Measurements from ENCODE around the gene STEEP1.
A peak's percentile ranks its signal among the peaks of the same experiment; 100 is the strongest.
"Not testable (repeated sequence)": the region's sequence is repeated elsewhere in the genome, so short reads cannot be mapped to it uniquely, and the experiment has no call there.

The STEEP1 gene

DNA sequence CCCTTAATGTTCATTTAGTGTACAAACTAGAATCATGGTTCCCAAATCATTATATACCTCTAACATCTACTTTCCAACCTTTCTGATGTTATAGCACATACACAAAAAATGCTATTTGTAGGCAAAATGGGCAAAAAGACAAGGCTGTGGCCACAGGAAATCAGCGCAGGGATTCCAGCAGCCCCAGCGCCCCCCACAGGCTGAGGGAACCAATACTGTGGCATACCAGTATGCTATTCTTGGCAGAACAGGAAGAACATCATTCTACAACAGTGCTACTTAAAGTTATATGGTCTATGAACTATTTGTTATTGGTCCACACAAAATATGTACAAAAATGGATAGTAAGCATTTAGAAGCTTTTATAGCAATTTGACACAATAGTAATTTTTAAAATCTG is 25.3 kb downstream of the STEEP1 start:
- in situ Hi-C loops (cut with MboI; ENCODE audit: low pct_unique_long_range_greater_than_20kb, low sequenced_read_pairs) = no loop called here
- DNase-seq = no peak

DNA sequence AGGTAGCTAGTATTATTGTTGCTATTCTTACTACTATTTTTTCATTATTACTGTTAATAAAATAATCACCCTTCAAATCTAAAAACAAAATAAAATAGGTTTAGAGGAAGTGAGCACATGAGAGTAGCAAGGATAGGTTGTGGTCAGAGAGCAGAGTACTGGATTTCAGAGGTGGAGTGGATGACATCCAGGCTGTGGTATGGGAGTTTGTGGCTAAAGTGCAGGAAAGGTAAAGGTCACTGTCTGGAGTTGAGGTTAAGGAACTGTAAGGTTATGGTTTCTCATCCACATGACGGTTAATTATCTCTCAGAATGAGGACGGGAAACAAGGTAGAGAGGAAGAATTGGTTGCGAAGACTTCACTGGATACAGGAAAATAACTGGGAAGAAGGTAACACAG is 27.7 kb downstream of the STEEP1 start:
- in situ Hi-C loops (cut with MboI; ENCODE audit: low pct_unique_long_range_greater_than_20kb, low sequenced_read_pairs) = no loop called here
- DNase-seq = no peak

DNA sequence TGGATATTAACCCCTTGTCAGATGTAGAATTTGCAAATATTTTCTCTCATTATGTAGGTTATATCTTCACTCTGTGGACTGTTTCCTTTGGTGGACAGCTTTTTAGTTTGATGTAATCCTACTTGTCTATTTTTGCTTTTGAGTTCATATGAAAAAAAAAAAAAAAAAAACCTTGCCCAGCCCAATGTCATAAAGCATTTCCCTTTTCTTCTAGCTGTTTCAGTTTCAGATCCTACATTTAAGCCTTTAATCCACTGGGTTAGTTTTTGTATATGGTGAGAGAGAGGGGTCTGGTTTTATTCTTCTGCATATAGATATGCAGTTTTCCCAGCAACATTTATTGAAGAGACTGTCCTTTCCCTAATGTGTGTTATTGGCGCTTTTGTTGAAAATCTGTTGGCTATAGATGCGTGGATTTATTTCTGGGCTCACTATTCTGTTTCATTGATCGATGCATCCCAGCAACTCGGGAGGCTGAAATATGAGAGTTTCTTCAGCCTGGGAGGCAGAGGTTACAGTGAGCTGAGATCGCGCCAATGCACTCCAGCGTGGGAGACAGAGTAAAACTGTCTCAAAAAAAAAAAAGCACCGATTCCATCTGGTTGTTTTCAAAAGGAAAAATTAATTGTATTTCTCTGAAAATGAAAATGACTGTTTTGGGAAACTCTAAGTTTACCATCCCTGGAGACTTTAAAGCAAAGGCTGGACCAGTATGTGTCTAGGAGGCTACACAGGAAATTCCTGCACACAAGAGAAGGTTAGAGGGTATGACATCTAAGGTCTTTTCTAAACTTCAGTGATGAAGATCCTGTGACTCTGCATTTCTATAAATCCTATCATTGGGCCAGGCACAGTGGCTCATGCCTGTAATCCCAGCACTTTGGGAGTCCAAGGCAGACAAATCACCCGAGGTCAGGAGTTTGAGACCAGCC is 35.6 kb downstream of the STEEP1 start:
- peak; percentile 22 for DNase-seq

DNA sequence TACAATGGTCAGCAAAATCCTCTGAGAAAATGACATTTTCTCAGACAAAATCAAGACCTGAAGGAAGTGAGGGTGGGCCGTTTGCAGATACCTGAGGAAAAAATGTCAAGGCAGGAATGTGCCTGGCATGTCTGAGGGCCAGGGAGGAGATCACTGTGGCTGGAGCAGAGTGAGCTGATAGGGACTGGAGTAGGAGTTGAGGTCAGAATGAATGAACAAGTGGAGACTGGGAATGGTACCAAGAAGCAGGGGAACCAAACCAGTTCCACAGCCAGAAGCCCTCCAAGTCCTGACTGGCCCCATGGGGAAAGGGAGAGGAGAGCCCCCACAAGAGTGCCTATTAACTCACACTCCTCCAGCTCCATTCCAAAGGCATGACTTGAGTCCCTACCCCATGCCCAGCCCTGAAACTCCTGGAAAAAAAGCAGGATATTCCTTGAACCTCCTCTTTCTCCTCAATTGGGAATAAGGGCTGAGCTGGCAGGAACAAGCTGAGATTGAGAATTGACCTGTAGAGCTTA is 41.5 kb downstream of the STEEP1 start:
- DNase-seq = no peak
- in situ Hi-C loops (cut with MboI; ENCODE audit: low pct_unique_long_range_greater_than_20kb, low sequenced_read_pairs) = loop anchor here (10.0 to 25.0 kb wide), 2 partner anchors 251 to 614 kb away; no protein-coding TSS in a partner anchor

More for the DNA sequence above, 35.6 kb downstream of the STEEP1 start:
- in situ Hi-C loops (cut with MboI; ENCODE audit: low pct_unique_long_range_greater_than_20kb, low sequenced_read_pairs) = loop anchor here (10.0 kb wide), 1 partner anchor 245 kb away; no protein-coding TSS in a partner anchor

DNA sequence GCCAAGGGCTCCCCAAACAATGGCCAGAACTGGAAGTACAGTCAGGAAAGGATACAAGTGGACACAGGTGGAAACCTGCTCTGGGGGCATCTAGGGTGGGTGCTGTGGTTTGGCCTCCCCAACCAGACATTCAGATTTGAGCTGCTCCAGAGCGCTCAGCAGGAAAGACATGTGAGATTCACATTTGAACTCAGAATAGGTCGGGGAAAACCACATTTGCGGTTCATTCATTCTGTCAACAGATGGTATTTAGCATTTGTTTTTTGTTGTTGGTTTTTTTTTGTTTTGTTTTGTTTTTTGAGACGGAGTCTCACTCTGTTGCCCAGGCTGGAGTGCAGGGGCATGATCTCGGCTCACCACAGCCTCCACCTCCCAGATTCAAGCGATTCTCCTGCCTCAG is 44.0 kb downstream of the STEEP1 start:
- no peak for DNase-seq
- in situ Hi-C loops (cut with MboI; ENCODE audit: low pct_unique_long_range_greater_than_20kb, low sequenced_read_pairs) = loop anchor here (10.0 to 25.0 kb wide), 2 partner anchors 254 to 616 kb away; no protein-coding TSS in a partner anchor

DNA sequence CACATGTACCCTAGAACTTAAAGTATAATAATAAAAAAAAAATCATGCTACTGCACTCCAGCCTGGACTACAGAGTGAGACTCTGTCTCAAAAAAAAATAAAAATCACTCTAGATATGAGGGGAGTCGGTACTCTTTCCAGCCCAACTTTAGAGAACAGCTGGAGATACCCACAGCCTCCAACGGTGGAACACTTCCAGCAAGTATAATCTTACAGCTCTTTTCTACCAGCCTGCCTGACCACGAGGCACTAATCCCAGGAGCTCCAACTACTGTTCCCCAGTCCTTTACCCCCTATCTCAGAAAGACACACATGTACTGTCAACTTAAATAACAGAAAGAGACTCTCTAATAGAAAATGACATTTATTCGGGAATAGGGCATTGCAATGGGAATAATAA is 46.8 kb downstream of the STEEP1 start:
- DNase-seq = no peak
- in situ Hi-C loops (cut with MboI; ENCODE audit: low pct_unique_long_range_greater_than_20kb, low sequenced_read_pairs) = loop anchor here (25.0 kb wide), 1 partner anchor 619 kb away; no protein-coding TSS in a partner anchor

DNA sequence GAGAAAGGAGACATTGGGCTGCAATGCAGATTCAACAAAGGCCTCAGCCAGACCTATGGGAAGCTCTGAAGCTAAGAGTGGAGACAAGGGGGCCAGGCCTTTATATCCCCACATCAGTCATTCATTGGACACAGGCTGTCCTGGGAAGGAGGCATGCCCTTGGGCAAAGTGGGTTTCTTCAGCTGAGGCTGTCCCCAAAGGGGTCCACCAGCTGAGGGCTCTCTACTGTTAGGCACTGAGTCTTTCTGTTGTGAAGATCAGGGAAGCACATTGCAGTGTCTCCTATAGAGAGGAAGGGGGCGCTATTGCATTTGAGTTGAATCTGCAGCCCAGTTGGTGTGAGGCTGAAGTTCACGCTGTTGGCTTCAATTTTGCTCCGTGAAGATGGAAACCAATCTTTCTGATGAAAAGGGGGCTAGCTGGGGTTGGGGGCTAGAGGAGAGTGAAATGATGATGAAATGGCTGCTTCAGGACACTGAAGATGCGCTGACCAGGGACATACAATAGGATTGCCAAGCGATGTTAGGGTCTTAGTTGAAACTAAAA is 49.0 kb downstream of the STEEP1 start:
- in situ Hi-C loops (cut with MboI; ENCODE audit: low pct_unique_long_range_greater_than_20kb, low sequenced_read_pairs) = loop anchor here (25.0 kb wide), 1 partner anchor 621 kb away; no protein-coding TSS in a partner anchor
- peak; percentile 92 for DNase-seq

DNA sequence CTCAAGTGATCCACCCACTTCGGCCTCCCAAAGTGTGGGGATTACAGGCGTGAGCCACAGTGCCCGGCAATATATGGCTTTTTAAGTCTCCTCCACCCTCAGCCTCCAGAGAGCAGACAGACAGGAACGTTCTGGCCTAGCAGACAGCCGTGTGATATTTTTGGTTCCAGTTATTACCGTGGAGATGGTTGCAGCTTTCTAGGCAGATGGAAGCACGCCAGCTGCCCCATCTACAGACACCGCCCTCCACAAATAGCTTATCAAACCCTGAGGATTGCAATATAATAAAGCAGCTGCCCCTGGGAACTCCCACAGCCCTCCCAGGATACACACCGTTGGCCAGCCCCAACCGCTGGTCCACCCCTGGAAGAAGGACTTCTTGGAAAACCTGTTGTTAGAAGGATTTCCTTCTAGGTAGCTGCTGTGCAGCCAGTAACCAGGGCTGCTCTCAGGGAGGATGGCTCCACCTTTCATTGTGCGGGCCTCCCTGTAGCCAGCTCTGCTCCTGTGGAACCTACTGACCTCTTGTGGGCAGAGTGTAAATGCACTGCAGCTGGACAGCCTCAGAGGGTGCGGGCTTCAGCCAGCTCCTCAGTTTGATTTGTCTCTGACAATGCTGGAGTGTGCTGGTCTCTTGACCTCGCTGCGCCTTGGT is 52.9 kb downstream of the STEEP1 start:
- peak; percentile 76 for DNase-seq
- in situ Hi-C loops (cut with MboI; ENCODE audit: low pct_unique_long_range_greater_than_20kb, low sequenced_read_pairs) = loop anchor here (25.0 kb wide), 1 partner anchor 625 kb away; no protein-coding TSS in a partner anchor

DNA sequence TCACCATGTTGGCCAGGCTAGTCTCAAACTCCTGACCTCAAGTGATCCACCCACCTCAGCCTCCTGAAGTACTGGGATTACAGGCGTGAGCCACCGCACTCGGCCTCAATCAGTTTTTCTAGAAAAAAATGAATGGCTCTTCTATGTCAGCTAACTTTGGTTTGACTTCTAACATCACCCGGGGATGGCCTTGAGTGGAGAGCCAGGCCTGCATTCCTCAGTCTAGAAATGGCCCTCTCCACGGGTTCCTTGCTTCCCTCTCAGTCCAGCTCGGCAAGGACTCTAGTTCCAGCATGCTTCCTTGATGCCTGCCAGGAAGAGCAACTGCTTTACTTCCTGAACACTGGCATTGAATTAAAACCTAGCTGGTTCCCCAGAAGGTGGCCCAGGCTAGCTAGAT is 58.0 kb downstream of the STEEP1 start:
- in situ Hi-C loops (cut with MboI; ENCODE audit: low pct_unique_long_range_greater_than_20kb, low sequenced_read_pairs) = loop anchor here (25.0 kb wide), 1 partner anchor 630 kb away; no protein-coding TSS in a partner anchor
- DNase-seq = no peak

DNA sequence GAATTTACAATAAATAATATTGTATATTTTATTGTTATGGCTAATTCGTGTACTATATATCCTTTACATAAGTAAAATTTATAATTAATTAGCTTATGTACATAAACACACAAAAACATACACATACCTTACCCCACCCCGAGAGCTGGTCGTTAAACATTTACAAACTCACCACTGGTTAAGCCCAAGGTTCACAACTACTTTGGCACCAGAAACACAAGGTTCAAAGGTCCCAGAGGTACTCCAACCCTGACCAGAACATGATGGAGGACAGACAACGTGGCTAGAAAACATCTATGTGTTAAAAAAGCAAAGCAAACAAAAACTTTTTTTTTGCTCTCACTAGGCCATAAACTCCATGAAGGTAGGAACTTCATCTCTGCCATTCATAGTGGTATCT is 59.3 kb downstream of the STEEP1 start:
- DNase-seq = no peak
- in situ Hi-C loops (cut with MboI; ENCODE audit: low pct_unique_long_range_greater_than_20kb, low sequenced_read_pairs) = loop anchor here (25.0 kb wide), 1 partner anchor 631 kb away; no protein-coding TSS in a partner anchor

DNA sequence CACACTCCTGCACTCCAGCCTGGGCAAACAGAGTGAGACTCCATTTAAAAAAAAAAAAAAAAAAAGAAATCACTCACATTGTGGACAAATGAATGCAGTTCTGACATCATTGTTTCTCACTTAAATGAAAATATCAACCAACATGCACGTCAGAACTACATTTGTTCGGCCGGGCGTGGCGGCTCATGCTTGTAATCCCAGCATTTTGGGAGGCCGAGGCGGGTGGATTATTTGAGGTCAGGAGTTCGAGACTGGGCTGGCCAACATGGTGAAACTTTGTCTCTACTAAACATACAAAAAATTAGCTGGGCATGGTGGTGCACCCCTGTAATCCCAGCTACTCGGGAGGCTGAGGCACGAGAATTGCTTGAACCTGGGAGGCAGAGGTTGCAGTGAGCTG is 60.1 kb downstream of the STEEP1 start:
- in situ Hi-C loops (cut with MboI; ENCODE audit: low pct_unique_long_range_greater_than_20kb, low sequenced_read_pairs) = loop anchor here (25.0 kb wide), 1 partner anchor 632 kb away; no protein-coding TSS in a partner anchor

DNA sequence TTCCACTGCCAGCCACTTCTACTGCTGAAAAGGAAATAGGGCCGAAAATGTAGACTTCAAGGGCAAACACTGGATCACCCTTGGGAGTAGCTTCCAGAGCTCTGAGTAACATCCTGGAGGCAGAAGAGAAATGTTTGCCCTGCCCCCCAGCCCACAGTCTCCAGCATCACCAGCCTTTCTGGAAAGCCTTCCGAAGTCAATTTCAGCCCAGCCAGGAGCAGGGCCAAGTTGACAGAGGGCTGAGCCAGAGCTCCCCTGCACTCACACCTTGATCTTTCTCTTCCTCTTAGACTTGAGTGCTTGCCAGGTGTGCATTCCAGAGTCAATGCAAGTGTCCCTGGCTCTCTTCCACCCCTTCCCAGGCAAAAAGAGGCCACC is 61.7 kb downstream of the STEEP1 start:
- in situ Hi-C loops (cut with MboI; ENCODE audit: low pct_unique_long_range_greater_than_20kb, low sequenced_read_pairs) = loop anchor here (25.0 kb wide), 1 partner anchor 634 kb away; no protein-coding TSS in a partner anchor

More for the DNA sequence above, 60.1 kb downstream of the STEEP1 start:
- DNase-seq = not testable (repeated sequence)

DNA sequence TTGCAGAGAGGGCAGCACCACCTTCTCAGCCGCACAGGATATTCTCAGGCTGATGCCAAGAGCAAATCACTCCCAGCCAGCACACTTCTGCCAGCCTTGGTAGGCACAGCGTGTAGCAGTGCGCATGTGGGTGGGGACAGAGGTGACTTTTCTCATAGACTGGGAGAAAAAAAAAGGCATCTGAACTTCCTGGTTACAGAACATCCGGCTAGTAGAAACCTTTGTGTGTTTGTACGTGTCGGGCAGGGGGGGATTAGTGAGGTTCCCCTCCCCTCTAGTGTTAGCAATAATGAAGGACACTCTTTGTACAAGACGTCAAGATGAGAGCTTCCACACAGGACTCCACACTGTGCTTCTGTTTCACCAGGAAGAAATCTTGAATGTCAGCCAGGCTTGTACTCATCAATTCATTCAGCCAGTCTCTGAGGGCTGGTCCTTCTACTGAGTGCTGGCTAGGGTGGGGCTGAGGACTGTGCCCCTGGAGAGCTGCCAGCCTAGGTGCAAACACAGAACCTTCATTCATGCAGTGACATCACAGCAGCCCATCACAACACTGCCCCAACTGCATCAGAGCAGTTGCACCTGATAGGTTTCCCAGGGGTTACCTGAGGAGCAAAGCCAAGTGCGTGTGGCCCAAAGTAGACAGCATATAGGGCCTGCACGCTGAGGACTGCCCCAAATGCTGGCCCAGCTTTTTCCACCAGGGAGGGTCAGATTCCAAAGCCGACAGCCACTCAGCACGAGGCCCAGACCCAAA is 62.3 kb downstream of the STEEP1 start:
- DNase-seq = no peak
- in situ Hi-C loops (cut with MboI; ENCODE audit: low pct_unique_long_range_greater_than_20kb, low sequenced_read_pairs) = loop anchor here (25.0 kb wide), 1 partner anchor 634 kb away; no protein-coding TSS in a partner anchor

More for the DNA sequence above, 61.7 kb downstream of the STEEP1 start:
- DNase-seq = no peak

DNA sequence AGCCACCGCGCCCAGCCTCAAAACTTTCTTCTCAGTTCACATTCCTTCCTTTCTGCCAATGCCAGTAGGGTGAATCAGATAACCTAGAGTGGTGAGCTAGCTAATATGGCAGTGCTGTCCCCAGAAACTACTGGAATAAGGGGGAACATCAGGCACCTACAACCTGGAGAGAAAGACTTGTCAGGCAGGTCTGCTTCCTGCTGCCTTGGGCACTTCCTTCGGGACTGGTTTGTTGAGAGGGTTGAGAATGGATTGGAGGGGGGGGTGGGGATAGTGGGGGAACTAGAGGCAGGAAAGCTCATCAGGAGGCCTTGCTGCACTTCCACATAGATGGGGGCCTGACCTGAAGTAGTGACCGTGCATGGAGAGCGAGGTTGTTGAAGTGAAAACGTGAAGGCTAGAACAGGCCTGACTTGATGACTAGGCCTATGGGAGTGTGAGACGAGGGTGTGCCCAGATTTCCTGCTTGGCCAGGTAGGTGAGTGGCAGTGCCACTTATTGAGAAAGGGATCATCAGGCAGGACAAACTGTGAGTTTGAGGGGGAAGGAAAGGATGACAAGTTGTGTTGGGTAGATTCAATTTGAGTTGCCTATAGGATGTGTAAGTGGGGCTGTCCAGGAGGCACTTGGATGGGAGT is 63.6 kb downstream of the STEEP1 start:
- no peak for DNase-seq
- in situ Hi-C loops (cut with MboI; ENCODE audit: low pct_unique_long_range_greater_than_20kb, low sequenced_read_pairs) = loop anchor here (25.0 kb wide), 1 partner anchor 636 kb away; no protein-coding TSS in a partner anchor

DNA sequence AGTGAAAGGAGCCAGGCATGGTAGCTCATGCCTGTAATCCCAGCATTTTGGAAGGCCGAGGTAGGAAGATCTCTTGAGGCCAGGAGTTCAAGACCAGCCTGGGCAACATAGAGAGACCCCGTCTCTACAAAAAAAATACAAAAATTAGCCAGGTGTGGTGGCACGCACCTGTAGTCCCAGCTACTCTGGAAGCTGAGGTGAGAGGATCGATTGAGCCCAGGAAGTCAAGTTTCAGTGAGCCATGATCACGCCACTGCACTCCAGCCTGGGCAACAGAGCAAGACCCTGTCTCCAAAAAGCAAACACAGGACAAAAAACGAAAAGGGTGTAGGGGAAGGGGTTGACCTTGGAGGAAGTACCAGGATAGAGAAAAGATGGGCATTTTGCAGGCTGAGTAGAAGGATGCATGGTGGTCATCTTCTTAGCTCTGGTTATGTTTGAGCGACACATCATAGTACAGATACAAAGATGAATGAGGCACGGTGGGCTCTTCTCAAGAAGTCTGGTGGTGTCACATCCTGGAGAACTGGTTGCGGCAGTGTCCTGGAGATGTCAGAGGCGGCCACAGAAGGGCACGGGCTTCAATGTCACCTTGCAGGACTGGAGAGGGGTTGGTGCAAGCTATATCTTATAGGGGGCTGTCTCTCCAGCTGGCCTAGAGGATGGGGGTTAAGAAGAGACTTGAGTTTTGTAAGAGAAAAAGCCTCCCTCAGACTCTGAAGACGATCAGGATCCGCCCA is 65.0 kb downstream of the STEEP1 start:
- no peak for DNase-seq
- in situ Hi-C loops (cut with MboI; ENCODE audit: low pct_unique_long_range_greater_than_20kb, low sequenced_read_pairs) = loop anchor here (25.0 kb wide), 1 partner anchor 637 kb away; no protein-coding TSS in a partner anchor

DNA sequence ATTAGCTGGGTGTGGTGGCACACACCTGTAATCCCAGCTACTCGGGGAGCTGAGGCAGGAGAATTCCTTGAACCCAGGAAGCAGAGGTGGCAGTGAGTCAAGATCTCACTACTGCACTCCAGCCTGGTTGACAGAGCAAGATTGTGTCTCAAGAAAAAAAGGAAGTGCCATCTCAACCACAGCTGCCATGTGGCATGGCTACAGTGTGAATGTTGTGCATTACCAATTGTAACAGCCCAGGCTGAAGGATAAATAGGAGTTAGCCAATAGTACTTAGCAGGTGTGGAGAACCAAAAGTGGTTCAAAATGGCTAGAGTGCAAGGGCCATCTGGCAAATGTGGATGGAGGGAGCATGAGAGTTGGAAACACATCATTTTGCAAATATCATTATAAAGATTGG is 68.0 kb downstream of the STEEP1 start:
- in situ Hi-C loops (cut with MboI; ENCODE audit: low pct_unique_long_range_greater_than_20kb, low sequenced_read_pairs) = no loop called here
- peak; percentile 72 for DNase-seq
